Measurements from ENCODE around the gene CYP27C1. TPM values are rescaled to one million over a fixed set of nuclear protein-coding genes. Genes with fewer than 3 reads are reported as not detected.

CYP27C1 gene
- total and polyA plus RNA-seq, 10 of the 15 experiments (the other 5 are each of a cell fraction or from before 2014, with no cell fraction given): not detected

GRCh38 chr2:127173057-127173456 lies 47.0 kb downstream of the CYP27C1 start:
- in situ Hi-C loops (cut with MboI) (no loop called here), intact Hi-C loops (cut with micrococcal nuclease; ENCODE audit: unreplicated experiment) (loop anchor here (5.0 kb wide), 1 partner anchor 106 kb away; no protein-coding TSS in a partner anchor)
- CTCF ChIA-PET: interaction anchor here (1.3 to 4.2 kb wide), 4 partner anchors 43 to 201 kb away, joined by 3 to 35 read pairs (median 5); no protein-coding TSS in a partner anchor
- no peak for TF ChIP-seq JUNB (IDR thresholded peaks at IDR 0.05)
- no peaks in the 10 kb centered on the region for H4K20me1 ChIP-seq (ENCODE audit: control insufficient read depth, insufficient read depth)
- H3K36me3 ChIP-seq (ENCODE audit: control insufficient read depth in 2 of 2, insufficient read depth in 2 of 2, low read length in 1 of 2): no peaks in the 10 kb centered on the region
- RAD21 ChIA-PET (ENCODE audit: unreplicated experiment): interaction anchor here (2.5 kb wide), 1 partner anchor 105 kb away, joined by 11 read pairs; no protein-coding TSS in a partner anchor
- SMC1A ChIA-PET (ENCODE audit: uncharacterized antibody, unreplicated experiment): interaction anchor here (2.4 kb wide), 1 partner anchor 105 kb away, joined by 6 read pairs; no protein-coding TSS in a partner anchor
- no TSS peak for BruUV-seq (replicated peaks)
- no peak overlapping the region for H2AFZ ChIP-seq (ENCODE audit: control insufficient read depth, low read depth, low read length)
- ATAC-seq (no peak), FAIRE-seq (no peak), DNase-seq (ENCODE audit: low read depth, low spot score) (no peak)
- H3K27me3 ChIP-seq (replicated peaks in 1 of 2; ENCODE audit: control insufficient read depth in 2 of 2, insufficient read depth in 2 of 2, low read length in 1 of 2): peaks cover 0 to 4% of the 10 kb centered on the region in 2 experiments; a peak in 3 of 4 replicates
- no peak overlapping the region for H3K4me3 ChIP-seq
- H3K79me2 ChIP-seq (ENCODE audit: control insufficient read depth, insufficient read depth, low read length): no peaks in the 10 kb centered on the region
- no peak overlapping the region for H3K27ac ChIP-seq (ENCODE audit: control insufficient read depth, insufficient read depth)
- no peak overlapping the region for H3K9ac ChIP-seq (ENCODE audit: control insufficient read depth, insufficient read depth, low read length)
- no peaks in the 10 kb centered on the region for H3K9me3 ChIP-seq (replicated peaks; ENCODE audit: control insufficient read depth, insufficient read depth, low read length)
- 51% methylated on average over 6 of the region's 6 CpGs for WGBS (ENCODE audit: insufficient coverage, insufficient replicate concordance, low lambda C conversion rate, missing lambda C conversion rate)
- POLR2A ChIA-PET: no interaction called here
- no peaks in the 10 kb centered on the region for H3K4me1 ChIP-seq (ENCODE audit: control insufficient read depth, insufficient read depth, low read length)
- H3K4me2 ChIP-seq (ENCODE audit: control insufficient read depth, insufficient read depth): no peak overlapping the region

GRCh38 chr2:127172306-127172705 lies 47.8 kb downstream of the CYP27C1 start:
- POLR2A ChIA-PET: interaction anchor here (0.6 to 0.7 kb wide), 2 partner anchors 12 to 89 kb away, joined by 3 to 5 read pairs; no protein-coding TSS in a partner anchor
- Histone ChIP-seq H3K27me3 (replicated peaks in 1 of 2; ENCODE audit: control insufficient read depth in 2 of 2, insufficient read depth in 2 of 2, low read length in 1 of 2) (peaks cover 0 to 4% of the 10 kb centered on the region in 2 experiments; a peak in 3 of 4 replicates), H3K9ac (ENCODE audit: control insufficient read depth, insufficient read depth, low read length) (no peak overlapping the region), H3K4me3 (no peak overlapping the region), H3K27ac (ENCODE audit: control insufficient read depth, insufficient read depth) (no peak overlapping the region), H3K36me3 (ENCODE audit: control insufficient read depth in 2 of 2, insufficient read depth in 2 of 2, low read length in 1 of 2) (no peaks in the 10 kb centered on the region), H3K4me1 (ENCODE audit: control insufficient read depth, insufficient read depth, low read length) (no peaks in the 10 kb centered on the region), H4K20me1 (ENCODE audit: control insufficient read depth, insufficient read depth) (no peaks in the 10 kb centered on the region), H3K79me2 (ENCODE audit: control insufficient read depth, insufficient read depth, low read length) (no peaks in the 10 kb centered on the region), H3K4me2 (ENCODE audit: control insufficient read depth, insufficient read depth) (no peak overlapping the region), H2AFZ (ENCODE audit: control insufficient read depth, low read depth, low read length) (no peak overlapping the region), H3K9me3 (replicated peaks; ENCODE audit: control insufficient read depth, insufficient read depth, low read length) (no peaks in the 10 kb centered on the region)
- RAD21 ChIA-PET (ENCODE audit: unreplicated experiment): interaction anchor here (2.5 kb wide), 1 partner anchor 104 kb away, joined by 11 read pairs; no protein-coding TSS in a partner anchor
- ATAC-seq (no peak), FAIRE-seq (no peak), DNase-seq (ENCODE audit: low read depth, low spot score) (no peak)
- CTCF ChIA-PET: interaction anchor here (1.8 to 4.2 kb wide), 2 partner anchors 42 to 104 kb away, joined by 3 to 35 read pairs; no protein-coding TSS in a partner anchor
- SMC1A ChIA-PET (ENCODE audit: uncharacterized antibody, unreplicated experiment): interaction anchor here (1.4 kb wide), 1 partner anchor 104 kb away, joined by 3 read pairs; no protein-coding TSS in a partner anchor
- intact Hi-C loops (cut with micrococcal nuclease; ENCODE audit: unreplicated experiment): loop anchor here (5.0 kb wide), 1 partner anchor 105 kb away; no protein-coding TSS in a partner anchor
- in situ Hi-C loops (cut with MboI): no loop called here
- BruUV-seq (replicated peaks): no TSS peak
- WGBS (ENCODE audit: insufficient coverage, insufficient replicate concordance, low lambda C conversion rate, missing lambda C conversion rate): 51% methylated on average over 6 of the region's 6 CpGs
- TF ChIP-seq ZZZ3 (IDR thresholded peaks at IDR 0.05; ENCODE audit: control insufficient read depth, insufficient read length, low read depth): no peak
- TF ChIP-seq YBX1 (IDR thresholded peaks at IDR 0.05): no peak
- TF ChIP-seq SRF (IDR thresholded peaks at IDR 0.05; ENCODE audit: low read depth in 2 of 2, low read length in 2 of 2): no peak
- TF ChIP-seq CREB1 (IDR thresholded peaks at IDR 0.05; ENCODE audit: low read depth): no peak
- no peak for TF ChIP-seq EP300 (IDR thresholded peaks at IDR 0.05; ENCODE audit: borderline replicate concordance in 1 of 2, control insufficient read depth in 1 of 2, low read depth in 2 of 2, low read length in 2 of 2)
- TF ChIP-seq SPI1 (IDR thresholded peaks at IDR 0.05; ENCODE audit: borderline replicate concordance, insufficient read depth, low read depth, low read length): no peak
- no peak for TF ChIP-seq ZNF207 (IDR thresholded peaks at IDR 0.05; ENCODE audit: borderline replicate concordance)
- TF ChIP-seq CHD4 (IDR thresholded peaks at IDR 0.05): no peak
- no peak for TF ChIP-seq NR2C2 (IDR thresholded peaks at IDR 0.05; ENCODE audit: borderline replicate concordance, control insufficient read depth, insufficient read length, low read depth)
- TF ChIP-seq EGR1 (IDR thresholded peaks at IDR 0.05; ENCODE audit: borderline replicate concordance in 1 of 2, low read depth in 2 of 2, low read length in 2 of 2): no peak
- no peak for TF ChIP-seq MYB (IDR thresholded peaks at IDR 0.05; ENCODE audit: borderline replicate concordance, low read depth, low read length)
- TF ChIP-seq NBN (IDR thresholded peaks at IDR 0.05): no peak
